CD4-positive, CD25-positive, alpha-beta regulatory T cell (primary cell): ENCODE measurements around the gene PLCL1. TPM values are rescaled to one million over a fixed set of nuclear protein-coding genes. Genes with fewer than 3 reads are reported as not detected.
"Not testable (repeated sequence)": the region's sequence is repeated elsewhere in the genome, so short reads cannot be mapped to it uniquely, and the experiment has no call there.

ENCODE experiments used
- ATAC-seq, 2 donors: fragments of 150-1000 bp; cut with Tn5 transposase; one replicate each; pipeline ENCODE4 v1.10.0; 2021; ENCODE audit warnings: low read depth in 2 of 2, moderate number of reproducible peaks in 2 of 2, moderate library complexity in 1 of 2
- DNase-seq, 3 donors: peaks; one replicate each; pipeline versions ENCODE4 v3.0.0 to v3.0.0-alpha.2; 2012 to 2022; ENCODE audit warnings: mixed read lengths in 1 of 3
- H3K27ac ChIP-seq: one replicate; pipeline ENCODE4 v1.7.0; 2013; ENCODE audit warnings: mild to moderate bottlenecking, low read length; ENCODE audit not compliant: insufficient read depth, poor library complexity, severe bottlenecking
- H3K27me3 ChIP-seq: one replicate; pipeline ENCODE4 v1.7.0; 2013; ENCODE audit warnings: low read length; ENCODE audit not compliant: control insufficient read depth, insufficient read depth
- H3K36me3 ChIP-seq: one replicate; pipeline ENCODE4 v1.7.0; 2013; ENCODE audit warnings: mild to moderate bottlenecking, low read length, moderate library complexity; ENCODE audit not compliant: control insufficient read depth, insufficient read depth
- H3K4me1 ChIP-seq: 2 replicates; pipeline ENCODE4 v1.7.0; 2013; ENCODE audit warnings: mild to moderate bottlenecking, low read length; ENCODE audit not compliant: insufficient read depth, control insufficient read depth, poor library complexity, severe bottlenecking
- H3K4me3 ChIP-seq: one replicate; pipeline ENCODE4 v1.7.0; 2013; ENCODE audit warnings: low read depth, mild to moderate bottlenecking, low read length, moderate library complexity
- H3K9me3 ChIP-seq, 2 experiments: 1 replicate in 1 of 2; 2 replicates in 1 of 2; pipeline ENCODE4 v1.7.0; 2013; ENCODE audit warnings: low read length in 2 of 2, mild to moderate bottlenecking in 1 of 2, moderate library complexity in 1 of 2; ENCODE audit not compliant: control insufficient read depth in 2 of 2
- H3K27ac Mint-ChIP-seq, 3 donors: one replicate each; pipeline ENCODE4 v1.8.0; 2020 to 2022; ENCODE audit warnings: mild to moderate bottlenecking in 3 of 3, mixed read lengths in 3 of 3, moderate library complexity in 2 of 3
- H3K27me3 Mint-ChIP-seq: one replicate; pipeline ENCODE4 v1.8.0; 2022; ENCODE audit warnings: mild to moderate bottlenecking, mixed read lengths
- H3K36me3 Mint-ChIP-seq: one replicate; pipeline ENCODE4 v1.8.0; 2020; ENCODE audit warnings: mixed read lengths
- H3K4me1 Mint-ChIP-seq, 4 donors: one replicate each; pipeline ENCODE4 v1.8.0; 2020 to 2022; ENCODE audit warnings: mixed read lengths in 4 of 4, mild to moderate bottlenecking in 1 of 4
- H3K4me3 Mint-ChIP-seq, 4 donors: one replicate each; pipeline ENCODE4 v1.8.0; 2020 to 2022; ENCODE audit warnings: mild to moderate bottlenecking in 4 of 4, mixed read lengths in 4 of 4, moderate library complexity in 3 of 4
- H3K9me3 Mint-ChIP-seq, 7 donors: one replicate each; pipeline ENCODE4 v1.8.0; 2020 to 2022; ENCODE audit warnings: mixed read lengths in 7 of 7, mild to moderate bottlenecking in 3 of 7, moderate library complexity in 2 of 7
- polyA plus RNA-seq, 4 donors: library from polyadenylated mRNA; unstranded; fragments of 300-500 nt; fragmentation: Illumina TruSeq; gene quantifications; one replicate each; pipeline ENCODE4 v1.2.3, GENCODE V29; 2021
- total RNA-seq: library from RNA; stranded (reverse); gene quantifications from one replicate; pipeline ENCODE4 v1.2.3, GENCODE V29; 2022

PLCL1 gene
- total and polyA plus RNA-seq, 5 donors from 2014 or later, result 17.3 to 37.8 (median 19.2) TPM

DNA sequence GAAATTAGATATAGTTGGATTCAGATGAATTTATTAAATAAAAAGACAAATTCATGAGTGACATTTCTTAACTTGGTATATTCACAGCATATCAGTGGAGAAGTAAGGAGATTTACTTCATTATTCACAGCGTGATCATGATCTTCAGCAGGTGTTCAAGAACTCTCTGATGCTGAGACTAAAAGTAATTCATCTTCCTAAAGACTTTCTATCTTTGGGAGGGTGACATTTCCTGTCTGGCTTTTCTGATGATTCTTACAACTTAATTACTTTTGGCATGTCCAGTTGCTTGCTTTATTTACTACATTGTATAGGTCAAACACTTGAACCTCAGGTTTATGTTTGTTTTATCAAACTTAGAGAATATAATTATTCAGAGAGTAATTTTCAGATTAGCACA, 224.6 kb downstream of the PLCL1 start:
- H3K36me3 ChIP-seq, result no peaks in the 10 kb centered on the region
- DNase-seq, result no peak
- H3K4me1 Mint-ChIP-seq, result peaks cover 38 to 63% (median 41%) of the 10 kb centered on the region in 4 donors
- H3K9me3 Mint-ChIP-seq, result no peaks in the 10 kb centered on the region
- no peaks in the 10 kb centered on the region for H3K9me3 ChIP-seq
- peaks cover 9% of the 10 kb centered on the region for H3K36me3 Mint-ChIP-seq
- H3K4me3 ChIP-seq, result no peak overlapping the region
- no peaks in the 10 kb centered on the region for H3K27me3 Mint-ChIP-seq
- H3K4me3 Mint-ChIP-seq, result no peak overlapping the region
- H3K27ac ChIP-seq, result no peak overlapping the region
- peaks cover 14% of the 10 kb centered on the region for H3K4me1 ChIP-seq
- ATAC-seq, result no peak
- H3K27me3 ChIP-seq, result no peaks in the 10 kb centered on the region
- H3K27ac Mint-ChIP-seq, result peak overlapping the region; percentile 3 to 89 (median 26)

DNA sequence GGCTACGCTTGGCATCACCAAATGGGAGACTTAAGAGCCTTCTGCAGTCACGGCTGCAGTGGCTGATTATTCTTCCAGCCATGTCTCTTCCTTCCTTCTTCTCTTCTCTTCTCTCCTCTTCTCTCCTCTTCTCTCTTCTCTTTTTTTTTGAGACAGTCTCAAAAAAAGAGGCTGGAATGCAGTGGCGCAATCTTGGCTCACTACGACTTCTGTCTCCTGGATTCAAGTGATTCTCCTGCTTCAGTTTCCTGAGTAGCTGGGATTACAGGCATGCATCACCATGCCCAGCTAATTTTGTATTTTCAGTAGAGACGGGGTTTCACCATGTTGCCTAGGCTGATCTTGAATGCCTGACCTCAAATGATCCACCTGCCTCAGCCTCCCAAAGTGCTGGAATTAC, 225.2 kb downstream of the PLCL1 start:
- not testable (repeated sequence) for H3K4me3 ChIP-seq, H3K27me3 Mint-ChIP-seq, DNase-seq, ATAC-seq, H3K27me3 ChIP-seq, H3K9me3 ChIP-seq, H3K9me3 Mint-ChIP-seq, H3K27ac ChIP-seq, H3K36me3 ChIP-seq
- peaks cover 12% of the 10 kb centered on the region for H3K36me3 Mint-ChIP-seq
- H3K4me3 Mint-ChIP-seq, result peak overlapping the region in 2 of 4 donors; percentile 23 to 24
- H3K4me1 ChIP-seq, result peaks cover 14% of the 10 kb centered on the region
- peak overlapping the region; percentile 26 to 73 (median 61) for H3K27ac Mint-ChIP-seq
- H3K4me1 Mint-ChIP-seq, result peaks cover 39 to 70% (median 44%) of the 10 kb centered on the region in 4 donors

DNA sequence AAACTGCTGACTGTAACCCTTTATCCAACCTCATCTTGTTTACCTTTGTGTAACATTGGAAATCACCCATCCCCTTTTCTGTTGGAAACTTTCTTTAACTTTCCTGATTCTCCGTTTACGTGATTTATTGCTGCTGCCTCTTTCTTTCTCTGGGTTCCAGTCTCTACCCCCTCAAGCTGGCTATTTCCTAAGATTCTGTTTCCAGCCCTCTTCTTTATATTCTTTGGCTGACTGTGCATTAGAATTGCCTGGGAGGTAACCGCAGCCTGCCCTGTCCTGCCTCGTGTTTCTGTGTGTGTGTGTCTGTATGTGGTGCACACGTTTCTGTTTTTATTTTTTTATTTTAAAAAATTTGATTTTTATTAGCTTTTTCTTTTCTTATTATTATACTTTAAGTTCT, 229.2 kb downstream of the PLCL1 start:
- Mint-ChIP-seq H3K27ac (no peak overlapping the region), H3K9me3 (peaks cover 0 to 2% (median 0%) of the 10 kb centered on the region in 7 donors), H3K27me3 (no peaks in the 10 kb centered on the region), H3K4me3 (peak overlapping the region in 1 of 4 donors; percentile 33), H3K4me1 (peaks cover 45 to 88% (median 54%) of the 10 kb centered on the region in 4 donors), H3K36me3 (peaks cover 20% of the 10 kb centered on the region)
- Histone ChIP-seq H3K9me3 (no peaks in the 10 kb centered on the region), H3K27me3 (no peaks in the 10 kb centered on the region), H3K27ac (no peak overlapping the region), H3K4me3 (no peak overlapping the region), H3K4me1 (peaks cover 14% of the 10 kb centered on the region), H3K36me3 (no peaks in the 10 kb centered on the region)
- no peak for ATAC-seq
- no peak for DNase-seq

DNA sequence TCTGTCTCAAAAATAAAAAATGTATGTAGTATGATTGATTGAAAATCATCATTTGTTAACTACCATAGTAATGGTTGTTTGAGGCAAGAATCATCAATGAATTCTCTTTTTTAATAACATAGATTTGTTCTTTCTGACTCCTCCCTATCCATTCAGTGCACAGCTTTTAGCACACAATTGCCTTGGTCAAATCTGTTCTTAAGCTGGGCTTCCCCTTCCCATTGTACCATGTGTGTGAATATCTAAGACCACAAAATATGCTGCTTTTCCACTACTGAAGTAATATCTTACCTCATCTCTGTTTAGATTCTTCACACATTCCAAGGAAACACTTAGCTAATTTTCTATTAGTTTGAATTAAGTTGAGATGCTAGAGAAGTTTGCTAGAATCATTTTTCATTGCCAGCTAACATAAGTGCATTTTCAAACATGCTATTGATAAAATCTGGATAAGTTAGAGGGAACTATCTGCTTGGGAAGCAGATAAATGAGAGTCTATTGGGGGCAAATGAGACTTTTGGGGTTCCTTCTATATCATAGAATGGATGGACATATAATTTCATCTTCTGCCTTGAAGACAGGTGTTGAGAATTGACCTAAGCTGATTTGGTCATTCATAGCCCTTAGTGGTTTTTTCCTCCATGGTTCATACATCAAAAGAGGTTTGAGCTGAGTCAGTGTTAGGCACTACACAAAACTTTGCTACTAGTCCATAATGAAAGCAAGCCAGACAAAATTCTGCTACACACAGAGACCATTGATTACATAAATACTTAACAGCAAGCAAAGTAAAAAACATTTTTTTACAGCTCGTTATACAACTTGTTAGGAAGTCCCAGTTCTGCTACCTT, 231.9 kb downstream of the PLCL1 start:
- Histone ChIP-seq H3K27ac (no peak overlapping the region), H3K27me3 (no peaks in the 10 kb centered on the region), H3K36me3 (no peaks in the 10 kb centered on the region), H3K9me3 (no peaks in the 10 kb centered on the region), H3K4me3 (no peak overlapping the region), H3K4me1 (peaks cover 21% of the 10 kb centered on the region)
- H3K27me3 Mint-ChIP-seq, result no peaks in the 10 kb centered on the region
- peaks cover 11% of the 10 kb centered on the region for H3K36me3 Mint-ChIP-seq
- peaks cover 0 to 2% (median 0%) of the 10 kb centered on the region in 7 donors for H3K9me3 Mint-ChIP-seq
- peaks cover 29 to 65% (median 36%) of the 10 kb centered on the region in 4 donors for H3K4me1 Mint-ChIP-seq
- DNase-seq, result no peak
- H3K4me3 Mint-ChIP-seq, result no peak overlapping the region
- ATAC-seq, result no peak
- peak overlapping the region in 2 of 3 donors; percentile 18 to 31 for H3K27ac Mint-ChIP-seq

DNA sequence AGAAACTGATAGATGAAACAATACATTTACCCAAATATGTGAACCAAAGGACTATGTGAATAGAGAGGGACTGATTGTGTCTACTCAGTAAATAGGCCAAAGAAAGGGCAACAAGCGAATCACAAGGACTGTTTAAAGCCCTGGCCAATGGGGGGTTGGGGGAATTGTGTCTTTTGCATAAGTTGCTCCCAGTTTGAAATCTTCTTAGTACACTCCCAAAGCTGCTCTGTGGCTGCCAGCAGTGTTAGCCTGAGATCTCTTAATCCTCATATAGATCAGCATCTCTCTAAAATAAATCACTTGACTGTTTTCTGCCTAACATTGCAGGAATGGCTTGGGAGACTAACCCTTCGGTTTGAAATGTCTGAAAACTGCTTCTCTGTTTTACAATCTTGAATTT, 236.4 kb downstream of the PLCL1 start:
- DNase-seq, result no peak
- H3K27ac Mint-ChIP-seq, result no peak overlapping the region
- no peaks in the 10 kb centered on the region for H3K36me3 Mint-ChIP-seq
- ATAC-seq, result no peak
- Histone ChIP-seq H3K4me1 (peaks cover 45% of the 10 kb centered on the region), H3K27me3 (no peaks in the 10 kb centered on the region), H3K9me3 (no peaks in the 10 kb centered on the region), H3K36me3 (no peaks in the 10 kb centered on the region), H3K4me3 (peak overlapping the region; percentile 32), H3K27ac (peak overlapping the region; percentile 60)
- peaks cover 20 to 36% (median 25%) of the 10 kb centered on the region in 4 donors for H3K4me1 Mint-ChIP-seq
- H3K9me3 Mint-ChIP-seq, result peaks cover 0 to 2% (median 0%) of the 10 kb centered on the region in 7 donors
- peak overlapping the region in 1 of 4 donors; percentile 10 for H3K4me3 Mint-ChIP-seq
- no peaks in the 10 kb centered on the region for H3K27me3 Mint-ChIP-seq

DNA sequence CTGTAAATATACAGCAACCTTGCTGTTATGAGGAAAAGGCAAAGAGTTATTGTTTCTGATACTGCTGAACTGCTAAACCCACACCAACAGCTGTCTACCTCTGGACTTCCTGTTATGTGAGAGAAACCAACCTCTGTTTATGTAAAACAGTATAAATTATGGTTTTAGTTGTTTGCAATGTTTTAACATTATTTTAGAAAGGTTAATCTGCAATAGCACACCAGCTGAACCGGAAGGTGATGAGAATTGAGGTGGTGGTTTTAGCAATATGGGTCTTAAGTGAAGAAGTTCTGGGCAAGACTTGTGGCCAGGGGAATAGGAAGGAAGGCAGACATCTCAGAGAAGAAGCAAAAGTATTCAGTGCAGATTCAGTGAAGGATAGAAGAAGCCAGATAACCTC, 237.8 kb downstream of the PLCL1 start:
- no peaks in the 10 kb centered on the region for H3K9me3 ChIP-seq
- peaks cover 53% of the 10 kb centered on the region for H3K4me1 ChIP-seq
- Mint-ChIP-seq H3K9me3 (no peaks in the 10 kb centered on the region), H3K4me3 (no peak overlapping the region), H3K27ac (no peak overlapping the region), H3K4me1 (peaks cover 19 to 36% (median 24%) of the 10 kb centered on the region in 4 donors), H3K36me3 (peaks cover 5% of the 10 kb centered on the region), H3K27me3 (no peaks in the 10 kb centered on the region)
- DNase-seq (peak in 2 of 3 donors; percentile 58 to 74), ATAC-seq (peak; percentile 80 to 87)
- H3K36me3 ChIP-seq, result no peaks in the 10 kb centered on the region
- peak overlapping the region; percentile 60 for H3K27ac ChIP-seq
- H3K27me3 ChIP-seq, result no peaks in the 10 kb centered on the region
- peak overlapping the region; percentile 58 for H3K4me3 ChIP-seq

DNA sequence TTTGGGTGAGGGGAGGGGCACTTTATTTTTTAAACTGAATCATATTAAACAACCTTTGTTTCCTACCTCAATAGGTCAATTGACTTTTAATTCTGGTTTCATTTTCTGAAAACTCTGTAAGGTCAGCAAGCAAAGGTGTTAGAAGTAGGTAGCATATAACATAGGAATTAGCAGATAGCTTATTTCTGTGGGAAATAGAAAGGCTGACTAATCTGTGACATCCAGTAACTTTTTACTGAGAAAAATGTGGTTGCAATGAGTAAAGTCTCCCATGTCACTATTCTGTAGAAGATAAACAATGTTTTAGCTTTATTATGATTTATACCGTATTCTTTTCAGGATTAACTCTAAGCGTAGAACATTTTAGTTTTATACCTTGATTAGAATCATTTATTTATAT, 240.4 kb downstream of the PLCL1 start:
- Histone ChIP-seq H3K27ac (no peak overlapping the region), H3K4me3 (peak overlapping the region; percentile 33), H3K27me3 (no peaks in the 10 kb centered on the region), H3K9me3 (no peaks in the 10 kb centered on the region), H3K4me1 (peaks cover 53% of the 10 kb centered on the region), H3K36me3 (no peaks in the 10 kb centered on the region)
- H3K9me3 Mint-ChIP-seq, result no peaks in the 10 kb centered on the region
- H3K4me1 Mint-ChIP-seq, result peaks cover 34 to 50% (median 37%) of the 10 kb centered on the region in 4 donors
- H3K27ac Mint-ChIP-seq, result peak overlapping the region in 1 of 3 donors; percentile 68
- H3K27me3 Mint-ChIP-seq, result no peaks in the 10 kb centered on the region
- DNase-seq, result peak in 1 of 3 donors; percentile 51
- peak; percentile 26 to 45 for ATAC-seq
- H3K36me3 Mint-ChIP-seq, result peaks cover 5% of the 10 kb centered on the region
- H3K4me3 Mint-ChIP-seq, result peak overlapping the region in 3 of 4 donors; percentile 17 to 46 (median 44)
